ENCODE measurements around the gene NDEL1. TPM values are rescaled to one million over a fixed set of nuclear protein-coding genes. Genes with fewer than 3 reads are reported as not detected.

NDEL1 gene
- total RNA-seq, 1 experiment from 2014 or later, result 34.7 TPM

DNA sequence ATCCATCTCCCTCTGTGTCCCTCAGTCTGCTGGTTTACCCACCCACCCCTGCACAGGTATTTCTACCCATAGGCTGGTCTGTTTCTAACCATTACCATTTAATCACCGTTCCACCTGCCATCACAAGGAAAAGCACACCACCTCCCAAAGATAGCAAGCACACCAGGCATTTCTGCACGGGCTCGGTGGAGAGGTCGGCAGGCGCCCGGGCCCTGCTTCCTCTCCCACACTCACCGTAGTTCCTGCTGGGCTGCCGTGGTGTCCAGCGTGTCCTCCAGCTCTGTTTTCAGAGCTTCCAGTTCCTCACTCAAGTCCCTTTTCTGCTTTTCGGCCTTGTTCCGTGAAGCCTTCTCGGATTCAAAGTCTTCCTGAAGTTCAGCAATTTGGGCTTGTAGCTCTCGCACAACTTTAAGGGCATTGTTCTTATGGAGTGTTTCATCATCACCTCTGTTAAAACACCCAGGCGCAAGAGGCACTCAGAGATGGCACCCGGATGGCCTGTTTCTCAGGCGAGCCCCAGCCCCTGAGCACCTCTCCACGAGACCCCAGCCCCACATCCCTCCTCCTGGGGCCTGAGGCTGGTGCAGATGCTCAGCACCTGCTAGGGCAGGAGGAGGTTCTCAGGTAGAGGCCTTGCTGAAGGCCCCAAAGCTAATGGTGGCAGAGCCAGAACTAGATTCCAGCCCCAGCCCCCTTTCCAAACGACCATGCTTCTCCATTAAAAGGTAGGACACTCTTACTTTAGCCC, 69.0 kb downstream of the NDEL1 start:
- ChIA-PET CTCF (interaction anchor here (1.6 kb wide), 1 partner anchor 241 kb away, joined by 6 read pairs; no protein-coding TSS in a partner anchor), POLR2A (interaction anchor here (0.6 kb wide), 1 partner anchor 62 kb away, joined by 9 read pairs; no protein-coding TSS in a partner anchor)
- DNase-seq (ENCODE audit: low spot score), result no peak
- ATAC-seq, result no peak
- H3K27me3 Mint-ChIP-seq (ENCODE audit: low read depth), result no peaks in the 10 kb centered on the region
- H3K27ac Mint-ChIP-seq, result no peak overlapping the region
- no peak overlapping the region for H3K4me3 Mint-ChIP-seq
- H3K36me3 Mint-ChIP-seq, result peaks cover 85% of the 10 kb centered on the region
- TF ChIP-seq STAT6 (CRISPR knock-in tag; conservative IDR thresholded peaks at IDR 0.05; ENCODE audit: low read depth), result no peak
- no peaks in the 10 kb centered on the region for H3K4me1 Mint-ChIP-seq
- H3K9me3 Mint-ChIP-seq, result no peaks in the 10 kb centered on the region

DNA sequence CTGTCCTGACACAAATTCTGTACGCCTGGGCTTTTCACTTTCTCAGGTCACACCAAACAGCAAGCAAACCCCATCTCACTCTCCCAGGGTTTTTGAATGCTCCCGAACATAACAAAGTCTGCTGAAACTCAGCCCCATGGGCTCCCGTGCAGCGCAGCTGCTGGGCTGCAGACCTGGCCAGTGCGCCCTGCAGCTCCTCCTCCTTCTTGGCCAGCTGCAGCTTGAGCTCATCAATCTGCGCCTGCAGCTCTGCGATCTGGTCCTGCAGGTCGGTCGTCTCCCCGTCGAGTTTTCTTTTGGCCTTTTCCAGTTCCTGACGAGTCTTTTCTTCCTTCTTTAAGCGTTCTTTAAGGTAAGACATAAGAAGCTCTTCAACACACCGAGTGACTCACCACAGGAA, 70.5 kb downstream of the NDEL1 start:
- Mint-ChIP-seq H3K27ac (no peak overlapping the region), H3K27me3 (ENCODE audit: low read depth) (no peaks in the 10 kb centered on the region), H3K4me1 (no peaks in the 10 kb centered on the region), H3K36me3 (peaks cover 84% of the 10 kb centered on the region), H3K4me3 (no peak overlapping the region), H3K9me3 (no peaks in the 10 kb centered on the region)
- ATAC-seq (no peak), DNase-seq (ENCODE audit: low spot score) (no peak)
- ChIA-PET CTCF (no interaction called here), POLR2A (no interaction called here)
- TF ChIP-seq HMGXB4 (CRISPR knock-in tag; IDR thresholded peaks at IDR 0.05) (no peak), MYBL2 (CRISPR knock-in tag; IDR thresholded peaks at IDR 0.05) (no peak), ZSCAN18 (CRISPR knock-in tag; IDR thresholded peaks at IDR 0.05) (no peak), NR1H2 (CRISPR knock-in tag; IDR thresholded peaks at IDR 0.05) (no peak), NFATC4 (CRISPR knock-in tag; IDR thresholded peaks at IDR 0.05) (no peak), ZNF219 (CRISPR knock-in tag; IDR thresholded peaks at IDR 0.05; ENCODE audit: borderline replicate concordance) (no peak)
- TF ChIP-seq, protein P1, sequence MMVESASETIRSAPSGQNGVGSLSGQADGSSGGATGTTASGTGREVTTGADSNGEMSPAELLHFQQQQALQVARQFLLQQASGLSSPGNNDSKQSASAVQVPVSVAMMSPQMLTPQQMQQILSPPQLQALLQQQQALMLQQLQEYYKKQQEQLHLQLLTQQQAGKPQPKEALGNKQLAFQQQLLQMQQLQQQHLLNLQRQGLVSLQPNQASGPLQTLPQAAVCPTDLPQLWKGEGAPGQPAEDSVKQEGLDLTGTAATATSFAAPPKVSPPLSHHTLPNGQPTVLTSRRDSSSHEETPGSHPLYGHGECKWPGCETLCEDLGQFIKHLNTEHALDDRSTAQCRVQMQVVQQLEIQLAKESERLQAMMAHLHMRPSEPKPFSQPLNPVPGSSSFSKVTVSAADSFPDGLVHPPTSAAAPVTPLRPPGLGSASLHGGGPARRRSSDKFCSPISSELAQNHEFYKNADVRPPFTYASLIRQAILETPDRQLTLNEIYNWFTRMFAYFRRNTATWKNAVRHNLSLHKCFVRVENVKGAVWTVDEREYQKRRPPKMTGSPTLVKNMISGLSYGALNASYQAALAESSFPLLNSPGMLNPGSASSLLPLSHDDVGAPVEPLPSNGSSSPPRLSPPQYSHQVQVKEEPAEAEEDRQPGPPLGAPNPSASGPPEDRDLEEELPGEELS (CRISPR knock-in tag; IDR thresholded peaks at IDR 0.05), result no peak
- TF ChIP-seq, protein P2, sequence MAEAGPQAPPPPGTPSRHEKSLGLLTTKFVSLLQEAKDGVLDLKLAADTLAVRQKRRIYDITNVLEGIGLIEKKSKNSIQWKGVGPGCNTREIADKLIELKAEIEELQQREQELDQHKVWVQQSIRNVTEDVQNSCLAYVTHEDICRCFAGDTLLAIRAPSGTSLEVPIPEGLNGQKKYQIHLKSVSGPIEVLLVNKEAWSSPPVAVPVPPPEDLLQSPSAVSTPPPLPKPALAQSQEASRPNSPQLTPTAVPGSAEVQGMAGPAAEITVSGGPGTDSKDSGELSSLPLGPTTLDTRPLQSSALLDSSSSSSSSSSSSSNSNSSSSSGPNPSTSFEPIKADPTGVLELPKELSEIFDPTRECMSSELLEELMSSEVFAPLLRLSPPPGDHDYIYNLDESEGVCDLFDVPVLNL (CRISPR knock-in tag; IDR thresholded peaks at IDR 0.05; ENCODE audit: borderline replicate concordance, low read depth), result no peak

DNA sequence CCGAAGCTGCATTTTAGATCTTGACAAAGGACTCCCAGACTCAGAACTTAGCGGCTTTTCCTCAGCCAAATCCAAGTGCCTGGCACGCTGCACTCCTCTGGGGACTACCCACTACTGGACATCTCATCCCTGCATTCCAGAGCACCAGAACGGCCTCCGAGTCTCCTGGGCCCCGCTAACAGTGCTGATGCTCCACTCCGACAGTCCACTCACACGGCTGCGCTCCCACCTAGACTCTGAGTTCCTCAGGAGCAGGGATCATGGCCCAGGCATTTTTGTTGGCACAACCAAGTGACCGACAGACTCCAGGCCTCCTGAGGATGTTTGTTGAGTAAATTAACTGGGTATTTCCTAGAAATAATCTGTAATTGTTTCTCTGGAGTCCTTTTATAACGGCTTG, 79.1 kb downstream of the NDEL1 start:
- Mint-ChIP-seq H3K4me3 (no peak overlapping the region), H3K27me3 (ENCODE audit: low read depth) (no peaks in the 10 kb centered on the region), H3K4me1 (no peaks in the 10 kb centered on the region), H3K9me3 (peaks cover 3% of the 10 kb centered on the region; the same call in 1 of the 2 replicates), H3K36me3 (peaks cover 90% of the 10 kb centered on the region), H3K27ac (peak overlapping the region; percentile 72; the same call in 1 of the 2 replicates)
- no peak for ATAC-seq
- POLR2A ChIA-PET, result no interaction called here
- CTCF ChIA-PET, result no interaction called here
- no peak for DNase-seq (ENCODE audit: low spot score)
- no peak for TF ChIP-seq NR3C1 (CRISPR knock-in tag; conservative IDR thresholded peaks at IDR 0.05; ENCODE audit: low read depth)
- TF ChIP-seq MYBL2 (CRISPR knock-in tag; IDR thresholded peaks at IDR 0.05), result no peak
- no peak for TF ChIP-seq SMAD4 (CRISPR knock-in tag; IDR thresholded peaks at IDR 0.05)
- TF ChIP-seq OVOL2 (CRISPR knock-in tag; IDR thresholded peaks at IDR 0.05; ENCODE audit: borderline replicate concordance), result no peak
- TF ChIP-seq JAZF1 (CRISPR knock-in tag; IDR thresholded peaks at IDR 0.05), result no peak
- TF ChIP-seq, protein P3, sequence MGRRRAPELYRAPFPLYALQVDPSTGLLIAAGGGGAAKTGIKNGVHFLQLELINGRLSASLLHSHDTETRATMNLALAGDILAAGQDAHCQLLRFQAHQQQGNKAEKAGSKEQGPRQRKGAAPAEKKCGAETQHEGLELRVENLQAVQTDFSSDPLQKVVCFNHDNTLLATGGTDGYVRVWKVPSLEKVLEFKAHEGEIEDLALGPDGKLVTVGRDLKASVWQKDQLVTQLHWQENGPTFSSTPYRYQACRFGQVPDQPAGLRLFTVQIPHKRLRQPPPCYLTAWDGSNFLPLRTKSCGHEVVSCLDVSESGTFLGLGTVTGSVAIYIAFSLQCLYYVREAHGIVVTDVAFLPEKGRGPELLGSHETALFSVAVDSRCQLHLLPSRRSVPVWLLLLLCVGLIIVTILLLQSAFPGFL (CRISPR knock-in tag; IDR thresholded peaks at IDR 0.05; ENCODE audit: borderline replicate concordance), result no peak
- TF ChIP-seq SP1 (CRISPR knock-in tag; conservative IDR thresholded peaks at IDR 0.05), result no peak
- no peak for TF ChIP-seq ZNF138 (CRISPR knock-in tag; conservative IDR thresholded peaks at IDR 0.05)
- TF ChIP-seq SOX15 (CRISPR knock-in tag; IDR thresholded peaks at IDR 0.05), result no peak

Data from WTC11 (cell line).